Cortex of kidney (tissue), 1 donor: ENCODE data around the gene FUT6.
"Not testable (repeated sequence)": the region's sequence is repeated elsewhere in the genome, so short reads cannot be mapped to it uniquely, and the experiment has no call there.

Experiments
- DNase-seq: peaks from one replicate; lab custom pipeline; 2025; lab: John Stamatoyannopoulos, UW

FUT6 gene

GRCh38 chr19:5786593-5787408 lies 52.7 kb downstream of the FUT6 start:
- DNase-seq = no peak

GRCh38 chr19:5785423-5785822 lies 54.1 kb downstream of the FUT6 start:
- no peak for DNase-seq

GRCh38 chr19:5784581-5785147 lies 54.8 kb downstream of the FUT6 start, which contains the start of gene PRR22:
Gene PRR22 (minus strand): TSS chr19:5784746. CDS start chr19:5784660, 86 bp downstream.
- no peak for DNase-seq

- DNase-seq = no peak
Measured at GRCh38 chr19:5782945-5783919, 56.3 kb downstream of the FUT6 start.

GRCh38 chr19:5782322-5782721 lies 57.2 kb downstream of the FUT6 start:
- DNase-seq = no peak

GRCh38 chr19:5780916-5781315 lies 58.6 kb downstream of the FUT6 start:
- not testable (repeated sequence) for DNase-seq
